ENCODE data around the gene KRTAP20-4. TPM values are rescaled to one million over a fixed set of nuclear protein-coding genes. Genes with fewer than 3 reads are reported as not detected.

KRTAP20-4 gene
- polyA plus RNA-seq, 1 donor from 2014 or later: not detected

GRCh38 chr21:30625449-30626165, 5.2 kb downstream of the KRTAP20-4 start:
- no peaks in the 10 kb centered on the region for H3K9me2 ChIP-seq (ENCODE audit: insufficient read depth, low read length)
- no peak overlapping the region for H2AFZ ChIP-seq (ENCODE audit: low read depth, low read length)

GRCh38 chr21:30628109-30628508, 7.7 kb downstream of the KRTAP20-4 start:
- Histone ChIP-seq H3K4me2 (ENCODE audit: low read length) (no peak overlapping the region), H3K27ac (ENCODE audit: low read length) (no peak overlapping the region), H3K4me3 (ENCODE audit: low read length) (no peak overlapping the region), H2AFZ (ENCODE audit: low read depth, low read length) (no peak overlapping the region), H3K9ac (ENCODE audit: low read length) (no peak overlapping the region), H3K27me3 (ENCODE audit: insufficient read depth, low read depth, low read length) (no peaks in the 10 kb centered on the region), H3F3A (ENCODE audit: insufficient read depth, low read length, poor library complexity, severe bottlenecking) (no peaks in the 10 kb centered on the region), H3K79me2 (replicated peaks; ENCODE audit: insufficient read depth, low read length) (no peaks in the 10 kb centered on the region), H4K20me1 (ENCODE audit: insufficient read depth) (no peaks in the 10 kb centered on the region), H3K36me3 (ENCODE audit: insufficient read depth, low read length) (no peaks in the 10 kb centered on the region), H3K9me2 (ENCODE audit: insufficient read depth, low read length) (no peaks in the 10 kb centered on the region), H3K9me3 (ENCODE audit: low read length) (peaks cover 6% of the 10 kb centered on the region)
- TF ChIP-seq MXI1 (conservative IDR thresholded peaks at IDR 0.05; ENCODE audit: poor library complexity, severe bottlenecking) (no peak), CTCF (IDR thresholded peaks at IDR 0.05; ENCODE audit: poor library complexity, severe bottlenecking) (no peak), TAF1 (IDR thresholded peaks at IDR 0.05; ENCODE audit: low read depth) (no peak), RAD21 (conservative IDR thresholded peaks at IDR 0.05) (no peak), REST (IDR thresholded peaks at IDR 0.05; ENCODE audit: borderline replicate concordance) (no peak)

More at GRCh38 chr21:30625449-30626165, 5.2 kb downstream of the KRTAP20-4 start:
- H3K9ac ChIP-seq (ENCODE audit: low read length): no peak overlapping the region
- no peaks in the 10 kb centered on the region for H4K20me1 ChIP-seq (ENCODE audit: insufficient read depth)
- no peak overlapping the region for H3K4me2 ChIP-seq (ENCODE audit: low read length)
- H3K9me3 ChIP-seq (ENCODE audit: low read length): peaks cover 6% of the 10 kb centered on the region
- H3K36me3 ChIP-seq (ENCODE audit: insufficient read depth, low read length): no peaks in the 10 kb centered on the region
- no peak for TF ChIP-seq REST (IDR thresholded peaks at IDR 0.05; ENCODE audit: borderline replicate concordance)
- no peak for TF ChIP-seq TAF1 (IDR thresholded peaks at IDR 0.05; ENCODE audit: low read depth)
- TF ChIP-seq EZH2 (IDR thresholded peaks at IDR 0.05; ENCODE audit: borderline replicate concordance, insufficient read depth, low read length, poor library complexity, severe bottlenecking): no peak
- no peak for TF ChIP-seq CTCF (IDR thresholded peaks at IDR 0.05; ENCODE audit: poor library complexity, severe bottlenecking)
- no peak for TF ChIP-seq MXI1 (conservative IDR thresholded peaks at IDR 0.05; ENCODE audit: poor library complexity, severe bottlenecking)
- TF ChIP-seq RAD21 (conservative IDR thresholded peaks at IDR 0.05): no peak
- TF ChIP-seq EP300 (conservative IDR thresholded peaks at IDR 0.05; ENCODE audit: poor library complexity, severe bottlenecking): no peak
- TF ChIP-seq POLR2AphosphoS5 (IDR thresholded peaks at IDR 0.05): no peak
- no peak for TF ChIP-seq SMC3 (conservative IDR thresholded peaks at IDR 0.05; ENCODE audit: poor library complexity)
- no peak overlapping the region for H3K27ac ChIP-seq (ENCODE audit: low read length)
- no peaks in the 10 kb centered on the region for H3F3A ChIP-seq (ENCODE audit: insufficient read depth, low read length, poor library complexity, severe bottlenecking)
- no peaks in the 10 kb centered on the region for H3K27me3 ChIP-seq (ENCODE audit: insufficient read depth, low read depth, low read length)
- H3K79me2 ChIP-seq (replicated peaks; ENCODE audit: insufficient read depth, low read length): no peaks in the 10 kb centered on the region
- H3K4me3 ChIP-seq (ENCODE audit: low read length): no peak overlapping the region
